ENCODE results near the gene FA2H. TPM values are rescaled to one million over a fixed set of nuclear protein-coding genes. Genes with fewer than 3 reads are reported as not detected.

Gene FA2H
- total and polyA plus RNA-seq, 2 experiments from 2014 or later, result 5.7 to 6.3 TPM

GRCh38 chr16:74760007-74760767 is 14.4 kb downstream of the FA2H start:
- Mint-ChIP-seq H3K4me1 (no peaks in the 10 kb centered on the region), H3K27me3 (ENCODE audit: insufficient read depth, low read depth, poor library complexity) (peaks cover 3% of the 10 kb centered on the region), H3K4me3 (no peak overlapping the region), H3K36me3 (ENCODE audit: low read depth) (no peaks in the 10 kb centered on the region), H3K9me3 (no peaks in the 10 kb centered on the region), H3K27ac (no peak overlapping the region)
- H3K9me2 ChIP-seq (ENCODE audit: insufficient read depth), result no peaks in the 10 kb centered on the region
- TF ChIP-seq CTCF (conservative IDR thresholded peaks at IDR 0.05; ENCODE audit: low read depth in 2 of 2) (no peak), EZH2 (IDR thresholded peaks at IDR 0.05; ENCODE audit: low read depth, unreplicated experiment) (no peak), EZH2phosphoT487 (IDR thresholded peaks at IDR 0.05; ENCODE audit: unreplicated experiment) (no peak), STAT1 (IDR thresholded peaks at IDR 0.05; ENCODE audit: unreplicated experiment) (no peak), ZNF331 (CRISPR knock-in tag; IDR thresholded peaks at IDR 0.05; ENCODE audit: low read depth) (no peak)
- no peaks in the 10 kb centered on the region for H3K4me1 ChIP-seq (ENCODE audit: insufficient read depth)
- no peak for DNase-seq (ENCODE audit: low spot score)
- no peak overlapping the region for H3K4me2 ChIP-seq
- H3K27me3 ChIP-seq (ENCODE audit: insufficient read depth), result no peaks in the 10 kb centered on the region
- no peak overlapping the region for H2AFZ ChIP-seq
- no peaks in the 10 kb centered on the region for H3F3A ChIP-seq (replicated peaks; ENCODE audit: low read depth)
- H3K27ac ChIP-seq (ENCODE audit: low read depth), result no peak overlapping the region
- peaks cover 6% of the 10 kb centered on the region; the same call in 1 of the 2 replicates for H4K20me1 ChIP-seq (replicated peaks; ENCODE audit: insufficient read depth)
- ATAC-seq, result no peak
- no peaks in the 10 kb centered on the region for H3K79me2 ChIP-seq (replicated peaks; ENCODE audit: insufficient read depth)
- H3K4me3 ChIP-seq, result no peak overlapping the region
- no peaks in the 10 kb centered on the region for H3K36me3 ChIP-seq (ENCODE audit: insufficient read depth)

GRCh38 chr16:74759564-74759963 is 15.1 kb downstream of the FA2H start:
- Mint-ChIP-seq H3K27ac (no peak overlapping the region), H3K27me3 (ENCODE audit: insufficient read depth, low read depth, poor library complexity) (peaks cover 2% of the 10 kb centered on the region), H3K4me1 (no peaks in the 10 kb centered on the region), H3K4me3 (no peak overlapping the region), H3K36me3 (ENCODE audit: low read depth) (no peaks in the 10 kb centered on the region), H3K9me3 (no peaks in the 10 kb centered on the region)
- Histone ChIP-seq H3K4me3 (no peak overlapping the region), H3K27ac (ENCODE audit: low read depth) (no peak overlapping the region), H3K79me2 (replicated peaks; ENCODE audit: insufficient read depth) (no peaks in the 10 kb centered on the region), H3K36me3 (ENCODE audit: insufficient read depth) (no peaks in the 10 kb centered on the region), H3K9me2 (ENCODE audit: insufficient read depth) (no peaks in the 10 kb centered on the region), H3K4me1 (ENCODE audit: insufficient read depth) (no peaks in the 10 kb centered on the region), H2AFZ (no peak overlapping the region), H3K4me2 (no peak overlapping the region), H3F3A (replicated peaks; ENCODE audit: low read depth) (no peaks in the 10 kb centered on the region), H3K27me3 (ENCODE audit: insufficient read depth) (no peaks in the 10 kb centered on the region), H4K20me1 (replicated peaks; ENCODE audit: insufficient read depth) (peaks cover 3% of the 10 kb centered on the region; the same call in 1 of the 2 replicates)
- ATAC-seq (no peak), DNase-seq (ENCODE audit: low spot score) (no peak)
- TF ChIP-seq REST (IDR thresholded peaks at IDR 0.05; ENCODE audit: unreplicated experiment), result no peak
- TF ChIP-seq NANOG (IDR thresholded peaks at IDR 0.05; ENCODE audit: borderline replicate concordance), result no peak
- TF ChIP-seq ZNF114 (CRISPR knock-in tag; IDR thresholded peaks at IDR 0.05), result no peak
- no peak for TF ChIP-seq STAT1 (IDR thresholded peaks at IDR 0.05; ENCODE audit: unreplicated experiment)
- no peak for TF ChIP-seq EZH2phosphoT487 (IDR thresholded peaks at IDR 0.05; ENCODE audit: unreplicated experiment)
- no peak for TF ChIP-seq EZH2 (IDR thresholded peaks at IDR 0.05; ENCODE audit: low read depth, unreplicated experiment)
- TF ChIP-seq ZNF331 (CRISPR knock-in tag; IDR thresholded peaks at IDR 0.05; ENCODE audit: low read depth), result no peak
- no peak for TF ChIP-seq CREB1 (CRISPR knock-in tag; IDR thresholded peaks at IDR 0.05; ENCODE audit: low read depth)
- TF ChIP-seq ETS1 (IDR thresholded peaks at IDR 0.05), result no peak
- TF ChIP-seq CTCF (conservative IDR thresholded peaks at IDR 0.05; ENCODE audit: low read depth in 2 of 2), result no peak

Data from GM23338 (cell line).